T-helper 2 cell treated with Interferon-gamma antibody and Interleukin-4, amounts not matched to agents 5 μg/mL and 100 μg/mL, for 36 hours (primary cell): ENCODE data around the gene DNM3.

Experiments used
- DNase-seq: peaks from one replicate; pipeline ENCODE4 v3.0.0; 2021; ENCODE audit warnings: low spot score
- H3K27ac Mint-ChIP-seq: one replicate; pipeline ENCODE4 v1.8.0; 2021; ENCODE audit warnings: mild to moderate bottlenecking, mixed read lengths
- H3K27me3 Mint-ChIP-seq: one replicate; pipeline ENCODE4 v1.8.0; 2021; ENCODE audit warnings: low read depth, mixed read lengths
- H3K36me3 Mint-ChIP-seq: one replicate; pipeline ENCODE4 v1.8.0; 2021; ENCODE audit warnings: low read depth, mixed read lengths
- H3K4me1 Mint-ChIP-seq: one replicate; pipeline ENCODE4 v1.8.0; 2021; ENCODE audit warnings: low read depth, mixed read lengths
- H3K4me3 Mint-ChIP-seq: one replicate; pipeline ENCODE4 v1.8.0; 2022; ENCODE audit warnings: mild to moderate bottlenecking, moderate library complexity, mixed read lengths
- H3K9me3 Mint-ChIP-seq: one replicate; pipeline ENCODE4 v1.8.0; 2021; ENCODE audit warnings: mixed read lengths

The DNM3 gene

DNA sequence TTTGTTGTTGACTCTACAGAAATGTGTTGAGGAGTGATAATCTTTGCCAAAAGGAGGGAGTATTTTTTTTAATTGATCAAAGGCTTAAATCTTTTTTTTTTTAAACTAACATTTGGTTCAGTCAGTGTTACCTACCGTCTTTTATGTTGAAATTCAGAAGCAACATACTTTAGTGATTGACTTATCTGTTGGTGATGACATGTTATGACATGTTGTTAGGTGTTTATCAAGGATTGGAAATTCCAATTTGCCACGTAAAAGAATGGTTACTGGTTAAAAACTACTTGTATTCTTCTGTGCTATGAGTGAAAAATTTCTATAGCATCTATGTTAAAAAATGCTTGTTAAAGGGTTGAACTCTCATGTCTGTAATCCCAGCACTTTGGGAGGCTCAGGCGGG is 61.2 kb downstream of the DNM3 start:
- no peak overlapping the region for H3K27ac Mint-ChIP-seq
- H3K4me3 Mint-ChIP-seq: no peak overlapping the region
- no peaks in the 10 kb centered on the region for H3K9me3 Mint-ChIP-seq
- no peak for DNase-seq
- no peaks in the 10 kb centered on the region for H3K36me3 Mint-ChIP-seq
- H3K4me1 Mint-ChIP-seq: peaks cover 5% of the 10 kb centered on the region
- H3K27me3 Mint-ChIP-seq: peaks cover 2% of the 10 kb centered on the region

DNA sequence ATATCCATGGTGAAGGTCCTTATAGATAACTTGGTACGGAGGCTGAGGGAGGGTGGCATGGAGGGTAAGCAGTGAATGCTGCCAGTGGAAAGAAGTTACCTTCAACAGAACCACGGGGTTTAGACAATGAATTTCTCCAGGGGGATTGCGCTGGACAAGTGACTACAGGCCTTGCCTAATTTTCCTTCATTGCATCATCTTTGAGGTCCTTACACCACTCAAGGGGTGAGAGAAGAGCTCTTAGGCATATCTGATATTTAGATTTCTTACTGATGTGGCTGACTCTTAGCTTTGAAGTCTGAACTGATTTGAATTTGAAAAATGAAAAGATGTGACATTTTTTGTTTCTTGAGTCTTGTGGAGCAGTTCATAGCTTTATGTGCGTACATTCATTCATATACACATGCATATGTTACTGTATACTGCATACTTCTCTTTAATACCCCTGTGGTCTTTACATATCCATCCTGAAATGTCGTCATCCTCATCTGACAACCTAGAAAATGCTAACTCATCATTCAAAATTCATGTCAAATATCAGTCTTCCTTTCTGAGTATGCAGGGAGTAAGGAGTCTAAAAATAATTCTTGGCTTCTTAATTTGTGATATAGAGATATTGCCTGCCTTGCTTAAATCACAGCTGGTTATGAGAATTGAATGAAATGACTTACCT is 63.6 kb downstream of the DNM3 start:
- Mint-ChIP-seq H3K36me3 (no peaks in the 10 kb centered on the region), H3K27me3 (no peaks in the 10 kb centered on the region), H3K4me1 (peaks cover 10% of the 10 kb centered on the region), H3K4me3 (no peak overlapping the region), H3K27ac (no peak overlapping the region), H3K9me3 (no peaks in the 10 kb centered on the region)
- no peak for DNase-seq

GRCh38 chr1:171909711-171910110 is 68.4 kb downstream of the DNM3 start:
- peaks cover 4% of the 10 kb centered on the region for H3K4me1 Mint-ChIP-seq
- no peak overlapping the region for H3K4me3 Mint-ChIP-seq
- DNase-seq: no peak
- no peaks in the 10 kb centered on the region for H3K36me3 Mint-ChIP-seq
- H3K27ac Mint-ChIP-seq: no peak overlapping the region
- peaks cover 3% of the 10 kb centered on the region for H3K27me3 Mint-ChIP-seq
- no peaks in the 10 kb centered on the region for H3K9me3 Mint-ChIP-seq

DNA sequence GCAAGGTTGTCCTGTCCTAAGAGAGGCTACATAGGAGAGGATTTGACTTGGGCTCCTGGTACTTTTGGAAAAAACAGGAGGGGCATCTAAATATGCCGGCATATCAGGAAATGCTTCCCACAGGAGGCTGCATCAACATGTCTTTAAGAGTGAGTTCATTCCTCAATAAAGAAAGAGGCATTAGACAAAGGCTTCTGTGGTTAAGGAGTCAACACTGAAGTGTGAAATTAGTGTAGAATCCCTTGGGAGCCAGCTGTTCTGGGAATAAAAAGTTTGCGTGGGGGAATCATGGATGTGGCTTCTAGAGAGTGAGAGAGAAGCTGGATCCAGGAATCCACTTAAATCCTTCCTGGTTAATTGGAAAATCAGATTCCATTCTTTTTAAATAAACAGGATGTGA is 69.5 kb downstream of the DNM3 start:
- Mint-ChIP-seq H3K36me3 (no peaks in the 10 kb centered on the region), H3K27me3 (peaks cover 3% of the 10 kb centered on the region), H3K9me3 (no peaks in the 10 kb centered on the region), H3K4me3 (no peak overlapping the region), H3K27ac (no peak overlapping the region), H3K4me1 (peaks cover 4% of the 10 kb centered on the region)
- no peak for DNase-seq

GRCh38 chr1:171911506-171911905 is 70.2 kb downstream of the DNM3 start:
- Mint-ChIP-seq H3K4me1 (peaks cover 4% of the 10 kb centered on the region), H3K27me3 (peaks cover 3% of the 10 kb centered on the region), H3K4me3 (no peak overlapping the region), H3K27ac (no peak overlapping the region), H3K36me3 (no peaks in the 10 kb centered on the region), H3K9me3 (no peaks in the 10 kb centered on the region)
- no peak for DNase-seq

DNA sequence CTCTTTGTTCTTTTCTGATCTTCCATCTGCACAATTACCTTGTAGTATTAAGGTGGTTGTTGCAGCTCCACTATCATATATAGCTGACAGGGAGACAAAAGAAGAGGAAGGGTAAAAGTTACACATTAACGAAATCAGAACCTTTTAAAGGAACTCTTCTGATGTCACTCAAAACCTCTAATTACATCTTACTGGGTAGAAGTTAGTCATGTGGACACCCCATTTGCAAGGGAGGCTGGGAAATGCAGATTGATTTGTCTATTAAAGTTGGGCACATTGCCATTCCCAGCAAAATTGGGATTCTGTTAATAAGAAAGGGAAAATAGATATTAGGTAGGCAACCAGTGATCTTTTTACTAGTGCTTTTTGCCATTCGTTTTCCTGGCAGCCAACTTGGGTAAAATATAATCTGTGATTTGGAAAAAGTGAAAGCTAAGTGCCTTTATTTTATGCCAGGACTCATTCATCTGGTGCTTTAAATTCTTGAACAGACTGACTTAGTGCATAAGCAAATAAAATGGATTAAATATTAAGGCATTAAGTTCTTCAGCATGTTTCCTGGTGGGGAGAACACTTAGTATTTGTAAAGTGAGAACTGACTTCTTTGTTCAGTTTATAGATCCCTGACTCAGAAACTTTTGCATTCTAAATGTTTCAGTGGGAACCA is 71.3 kb downstream of the DNM3 start:
- DNase-seq: no peak
- Mint-ChIP-seq H3K27me3 (peaks cover 3% of the 10 kb centered on the region), H3K4me3 (no peak overlapping the region), H3K4me1 (peaks cover 4% of the 10 kb centered on the region), H3K27ac (no peak overlapping the region), H3K36me3 (no peaks in the 10 kb centered on the region), H3K9me3 (no peaks in the 10 kb centered on the region)

DNA sequence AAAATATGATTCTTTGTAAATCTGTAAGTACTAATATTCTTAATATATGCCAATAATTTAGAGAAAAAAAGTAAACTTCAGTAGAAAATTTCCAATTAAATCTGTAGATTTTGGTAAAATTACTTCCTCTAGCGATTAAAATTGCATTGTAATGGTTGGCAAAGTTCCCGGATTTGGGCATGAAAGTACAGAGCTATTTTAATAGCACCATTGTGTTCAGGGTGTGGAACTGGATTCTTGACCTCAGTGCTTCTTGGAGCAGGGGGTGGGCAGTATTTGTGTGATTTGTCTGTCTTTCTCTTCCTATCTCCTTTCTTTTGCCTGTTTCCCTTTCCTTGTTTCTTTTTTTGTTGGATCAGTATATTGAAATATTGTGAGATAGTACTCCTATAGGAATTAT is 72.1 kb downstream of the DNM3 start:
- no peak for DNase-seq
- Mint-ChIP-seq H3K4me3 (no peak overlapping the region), H3K9me3 (no peaks in the 10 kb centered on the region), H3K4me1 (peaks cover 4% of the 10 kb centered on the region), H3K36me3 (no peaks in the 10 kb centered on the region), H3K27me3 (peaks cover 3% of the 10 kb centered on the region), H3K27ac (no peak overlapping the region)

- no peak overlapping the region for H3K4me3 Mint-ChIP-seq
- H3K4me1 Mint-ChIP-seq: no peaks in the 10 kb centered on the region
- no peaks in the 10 kb centered on the region for H3K9me3 Mint-ChIP-seq
- no peak for DNase-seq
- H3K36me3 Mint-ChIP-seq: no peaks in the 10 kb centered on the region
- no peak overlapping the region for H3K27ac Mint-ChIP-seq
- H3K27me3 Mint-ChIP-seq: peaks cover 3% of the 10 kb centered on the region
Observed at GRCh38 chr1:171916315-171916771, 75.0 kb downstream of the DNM3 start.

DNA sequence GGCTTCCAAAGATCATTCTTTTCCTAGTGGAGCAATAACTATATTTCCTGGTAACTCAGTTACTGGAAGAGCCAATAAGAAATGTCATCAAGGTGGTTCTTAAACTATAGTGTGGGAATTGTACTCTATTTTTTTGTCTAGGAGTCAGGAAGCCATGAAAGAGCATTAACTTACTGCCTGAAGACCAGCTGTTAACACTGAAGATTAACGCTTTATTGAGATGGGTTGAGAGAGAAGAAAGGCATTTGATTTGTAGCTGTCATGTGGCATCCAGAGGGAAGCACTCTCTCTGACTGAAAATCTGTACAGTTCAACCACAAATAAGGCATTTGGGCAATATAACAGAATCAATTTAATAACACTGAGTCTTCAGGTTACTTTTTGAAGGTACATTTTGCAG is 76.0 kb downstream of the DNM3 start:
- Mint-ChIP-seq H3K27me3 (peaks cover 3% of the 10 kb centered on the region), H3K27ac (no peak overlapping the region), H3K36me3 (no peaks in the 10 kb centered on the region), H3K9me3 (no peaks in the 10 kb centered on the region), H3K4me1 (no peaks in the 10 kb centered on the region), H3K4me3 (no peak overlapping the region)
- DNase-seq: no peak

DNA sequence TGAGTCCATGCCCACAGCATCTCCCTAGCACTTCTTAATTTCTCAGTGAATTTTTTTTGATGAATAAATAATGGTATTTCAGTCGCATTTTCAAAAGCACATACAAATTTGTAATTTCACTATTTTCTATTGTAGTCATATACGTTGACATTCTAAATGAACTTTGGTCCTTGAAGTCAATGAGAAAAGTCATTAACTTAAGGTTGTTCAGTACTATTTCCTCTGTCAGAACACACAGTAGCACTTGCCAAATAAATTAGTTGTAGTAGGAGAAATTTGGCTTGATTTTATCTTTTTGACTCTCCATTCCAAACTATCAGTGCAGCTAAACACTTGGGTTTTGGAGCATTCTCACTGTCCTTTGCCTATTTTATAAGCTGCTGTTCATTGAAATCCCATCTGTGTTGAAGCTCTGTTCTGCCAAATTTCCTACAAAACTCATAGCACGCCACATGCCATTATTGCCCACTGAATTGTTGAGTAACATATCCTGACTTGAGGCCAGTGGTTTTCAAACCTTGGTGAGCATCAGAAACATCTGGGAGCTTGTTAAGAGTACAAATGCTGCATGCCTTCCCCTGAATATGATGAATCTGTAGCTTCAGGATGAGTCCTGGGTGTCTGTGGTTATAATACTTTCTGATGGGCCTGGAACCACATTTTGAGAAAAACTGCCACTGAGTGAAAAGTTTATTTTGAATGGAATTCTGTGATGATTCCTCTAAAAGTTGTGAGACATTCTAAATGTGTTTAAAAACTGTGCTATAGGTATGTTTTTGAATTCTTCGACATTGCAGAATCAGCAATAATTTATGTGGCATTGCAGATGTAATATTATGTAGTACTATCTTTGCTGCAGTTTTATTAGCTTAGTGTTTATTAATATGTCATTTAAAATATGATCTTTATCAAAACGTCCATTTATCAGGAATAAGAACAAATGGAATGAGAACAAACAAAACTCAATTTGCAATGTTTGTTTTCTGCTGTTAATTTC is 78.9 kb downstream of the DNM3 start:
- Mint-ChIP-seq H3K27ac (no peak overlapping the region), H3K27me3 (no peaks in the 10 kb centered on the region), H3K4me3 (no peak overlapping the region), H3K36me3 (no peaks in the 10 kb centered on the region), H3K9me3 (no peaks in the 10 kb centered on the region), H3K4me1 (peaks cover 7% of the 10 kb centered on the region)
- DNase-seq: no peak

DNA sequence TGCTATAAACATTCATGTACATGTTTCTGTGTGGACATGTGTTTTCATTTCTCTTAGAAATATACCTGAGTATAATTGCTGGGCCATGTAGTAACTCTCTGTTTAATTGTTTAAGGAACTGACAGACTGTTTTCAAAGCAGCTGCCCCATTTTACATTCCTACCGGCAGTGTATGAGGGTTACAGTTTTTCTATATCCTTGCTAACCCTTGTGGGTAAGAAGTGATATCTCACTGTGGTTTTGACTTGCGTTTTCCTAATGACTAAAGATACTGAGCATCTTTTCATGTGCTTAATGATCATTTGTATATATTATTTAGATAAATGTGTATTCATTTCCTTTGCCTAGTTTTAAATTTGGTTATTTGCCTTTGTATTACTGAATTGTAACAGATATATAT is 81.7 kb downstream of the DNM3 start:
- no peak for DNase-seq
- H3K9me3 Mint-ChIP-seq: peaks cover 5% of the 10 kb centered on the region
- no peak overlapping the region for H3K4me3 Mint-ChIP-seq
- H3K4me1 Mint-ChIP-seq: peaks cover 7% of the 10 kb centered on the region
- H3K27me3 Mint-ChIP-seq: peaks cover 4% of the 10 kb centered on the region
- H3K36me3 Mint-ChIP-seq: peaks cover 5% of the 10 kb centered on the region
- H3K27ac Mint-ChIP-seq: no peak overlapping the region

DNA sequence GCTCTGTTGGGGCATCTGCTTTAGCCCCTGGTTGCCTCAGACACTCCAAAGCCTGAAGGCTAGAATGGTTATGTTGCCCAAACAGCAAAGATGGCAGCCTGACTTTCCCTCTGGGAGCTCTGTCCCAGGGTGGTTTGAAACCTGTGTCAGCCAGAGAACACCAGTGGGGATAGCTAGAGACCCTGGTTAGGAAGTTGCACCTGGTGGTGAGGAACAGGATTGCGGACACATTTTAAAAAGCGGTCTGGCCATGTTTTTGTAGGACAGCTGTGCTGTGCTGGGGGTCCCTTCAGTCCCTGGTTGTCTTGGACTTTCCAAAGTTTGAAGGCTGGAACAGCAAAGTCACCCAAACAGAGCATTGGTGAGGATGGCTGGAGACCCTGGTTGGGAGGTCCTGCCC is 87.8 kb downstream of the DNM3 start:
- Mint-ChIP-seq H3K27ac (no peak overlapping the region), H3K4me1 (peaks cover 4% of the 10 kb centered on the region), H3K36me3 (peaks cover 5% of the 10 kb centered on the region), H3K27me3 (peaks cover 8% of the 10 kb centered on the region), H3K4me3 (no peak overlapping the region), H3K9me3 (peaks cover 5% of the 10 kb centered on the region)
- DNase-seq: no peak

GRCh38 chr1:171931752-171932151 is 90.5 kb downstream of the DNM3 start:
- H3K36me3 Mint-ChIP-seq: no peaks in the 10 kb centered on the region
- peaks cover 5% of the 10 kb centered on the region for H3K27me3 Mint-ChIP-seq
- H3K27ac Mint-ChIP-seq: no peak overlapping the region
- DNase-seq: no peak
- peaks cover 4% of the 10 kb centered on the region for H3K4me1 Mint-ChIP-seq
- no peaks in the 10 kb centered on the region for H3K9me3 Mint-ChIP-seq
- no peak overlapping the region for H3K4me3 Mint-ChIP-seq

DNA sequence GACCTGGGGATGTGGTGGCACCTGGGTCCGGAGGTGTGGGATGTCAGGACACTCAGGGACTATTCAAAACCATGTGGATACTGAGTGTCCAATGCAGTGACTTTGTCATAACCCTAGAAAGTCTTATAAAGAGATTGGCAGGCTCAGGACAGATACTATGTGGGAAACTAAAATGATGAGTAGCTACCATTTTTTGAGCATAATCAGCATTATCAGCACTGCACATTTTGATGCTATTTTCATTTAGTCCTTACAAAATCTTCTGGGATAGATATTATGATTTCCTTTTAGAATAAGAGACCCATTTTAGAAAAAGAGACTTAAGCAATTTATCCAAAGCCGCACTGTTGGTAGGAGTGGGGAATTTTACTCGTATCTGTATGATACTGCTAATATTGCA is 93.4 kb downstream of the DNM3 start:
- peaks cover 5% of the 10 kb centered on the region for H3K4me1 Mint-ChIP-seq
- H3K27ac Mint-ChIP-seq: no peak overlapping the region
- H3K9me3 Mint-ChIP-seq: no peaks in the 10 kb centered on the region
- H3K27me3 Mint-ChIP-seq: peaks cover 6% of the 10 kb centered on the region
- no peak overlapping the region for H3K4me3 Mint-ChIP-seq
- DNase-seq: no peak
- H3K36me3 Mint-ChIP-seq: no peaks in the 10 kb centered on the region
